Measurements from ENCODE around the gene STC2.
A peak's percentile ranks its signal among the peaks of the same experiment; 100 is the strongest.
"Not testable (repeated sequence)": the region's sequence is repeated elsewhere in the genome, so short reads cannot be mapped to it uniquely, and the experiment has no call there.

STC2 gene

DNA sequence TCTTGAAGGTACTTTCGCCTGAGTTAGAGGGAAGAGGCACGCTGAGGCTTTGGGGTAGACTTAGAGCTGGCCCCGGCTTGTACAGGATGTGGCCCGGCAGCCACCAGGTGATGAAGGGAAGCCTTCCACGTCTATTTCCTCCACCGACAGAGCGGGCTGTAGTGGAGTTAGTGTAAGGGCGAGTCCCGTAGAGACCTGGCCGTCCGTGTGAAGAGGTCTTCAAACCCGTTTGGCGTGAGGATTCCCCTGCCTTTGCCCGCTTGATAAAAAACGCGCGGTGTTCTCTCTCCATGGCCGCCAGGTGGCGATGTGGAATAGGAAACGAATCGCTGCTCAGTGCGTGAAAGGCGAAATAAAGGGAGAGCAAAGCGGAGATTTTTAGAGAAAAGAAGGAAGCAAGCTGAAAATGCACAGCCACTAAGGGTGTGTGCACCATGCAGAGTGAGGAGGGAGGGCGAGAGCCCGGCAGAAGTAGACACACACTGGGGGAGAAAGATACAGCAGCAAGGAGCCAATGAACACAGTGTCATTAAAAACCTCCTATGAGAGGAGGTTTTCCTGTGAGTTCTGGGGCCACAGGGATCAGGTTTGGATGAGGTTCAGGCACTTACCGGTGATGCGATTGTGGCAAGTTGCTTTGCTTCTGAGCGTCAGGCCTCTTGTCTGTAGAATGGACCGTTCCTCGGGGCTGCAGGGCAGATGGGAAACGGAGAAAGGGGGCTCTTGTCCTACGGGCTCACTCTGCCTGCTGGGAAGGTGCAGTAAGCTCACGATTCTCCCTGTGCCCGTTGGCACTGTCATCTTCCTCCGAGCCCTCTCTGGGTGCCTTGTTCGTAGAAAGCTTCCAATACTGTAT, 34.2 kb downstream of the STC2 start:
- DNase-seq: peak; percentile 76

DNA sequence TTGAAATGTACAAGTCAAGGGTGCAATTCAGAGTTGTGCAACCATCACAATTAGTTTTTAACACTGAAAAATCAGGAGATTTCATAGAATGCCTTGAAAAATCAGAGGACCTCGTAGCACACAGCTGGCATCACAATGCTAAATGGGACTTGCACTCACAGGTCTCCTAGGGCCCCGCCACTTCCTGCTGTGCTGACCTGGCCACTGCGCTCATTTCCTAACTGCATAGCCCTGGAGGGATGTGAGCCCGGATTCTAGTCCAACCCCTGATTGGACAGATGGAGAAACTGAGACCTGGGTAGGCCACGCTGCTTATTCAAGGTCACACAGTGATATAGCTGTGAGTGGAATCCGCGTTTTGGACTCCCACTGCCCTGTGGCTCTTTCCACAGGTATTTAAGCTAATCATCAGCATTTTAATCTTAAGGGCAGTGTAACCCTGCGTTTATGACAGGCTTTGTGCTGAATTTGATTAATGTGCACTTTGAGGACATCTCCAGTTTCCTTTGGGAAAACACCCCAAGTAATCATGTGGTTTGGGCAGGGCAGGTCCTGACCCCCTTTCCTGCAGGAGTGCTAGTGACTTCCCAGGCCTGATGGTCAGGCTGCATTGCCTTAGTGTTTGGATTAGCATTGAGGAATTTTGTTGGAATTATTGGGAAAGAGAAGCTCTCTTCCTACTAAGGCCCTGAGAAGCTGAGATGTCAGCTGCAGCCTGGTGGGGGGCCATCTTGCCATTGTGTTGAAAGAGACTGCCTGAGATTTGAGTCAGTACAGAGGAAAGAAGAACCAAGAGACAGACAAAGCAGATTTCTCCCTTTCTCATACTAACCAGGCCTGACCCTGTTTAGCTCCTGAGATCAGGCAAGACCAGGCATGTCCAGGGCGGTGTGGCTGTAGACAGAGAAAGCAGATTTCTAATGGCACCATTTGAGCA, 36.2 kb downstream of the STC2 start:
- DNase-seq: no peak

DNA sequence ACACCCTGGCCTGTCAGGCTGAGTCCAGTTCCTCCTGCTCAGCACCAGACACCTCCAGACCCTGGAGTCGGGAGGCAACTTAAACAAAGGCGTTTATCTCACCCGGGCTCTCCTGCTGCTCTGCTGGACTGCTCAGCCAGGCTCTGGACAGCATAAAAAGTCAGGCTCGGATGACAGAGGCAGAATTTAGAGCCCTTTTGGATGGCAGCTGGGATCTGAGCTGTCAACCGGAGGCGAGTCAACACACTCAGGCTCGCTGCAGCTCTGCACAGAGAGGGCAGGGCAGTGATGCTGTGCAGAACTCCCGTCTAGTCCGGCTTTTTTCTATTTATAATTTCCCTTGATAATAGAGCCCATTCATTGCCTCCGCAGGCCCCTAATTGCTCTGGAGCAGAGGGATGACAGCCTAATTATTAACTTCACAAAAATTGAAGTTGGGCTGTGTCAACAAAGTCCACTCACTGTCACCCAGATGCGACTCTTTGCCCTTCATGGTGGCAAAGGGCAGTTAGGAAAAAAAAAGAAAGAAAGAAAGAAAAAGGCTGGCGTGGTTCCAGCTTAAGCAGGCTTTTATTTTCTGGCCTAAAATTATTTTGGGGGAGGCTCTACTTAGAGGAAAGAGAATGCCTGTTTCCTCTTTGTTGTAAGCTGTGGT, 37.6 kb downstream of the STC2 start:
- DNase-seq: no peak

DNA sequence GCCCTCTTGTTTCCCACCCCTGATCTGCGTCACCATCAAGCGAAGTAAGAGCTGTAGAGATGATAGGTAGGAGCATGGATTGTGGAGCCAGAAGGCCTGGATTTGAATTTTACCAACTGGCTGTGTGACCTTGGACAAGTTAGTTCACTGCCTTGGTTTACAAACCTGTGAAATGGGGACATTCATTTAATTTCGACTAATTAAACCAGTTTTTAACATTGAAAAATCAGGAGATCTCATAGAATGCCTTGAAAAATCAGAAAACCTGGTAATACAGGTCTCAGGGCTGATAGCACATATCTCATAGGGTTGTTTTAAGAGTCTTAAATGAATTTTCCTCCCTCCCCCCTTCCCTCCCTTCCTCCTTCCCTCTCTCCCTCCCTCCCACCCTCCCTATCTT, 38.8 kb downstream of the STC2 start:
- DNase-seq: no peak

DNA sequence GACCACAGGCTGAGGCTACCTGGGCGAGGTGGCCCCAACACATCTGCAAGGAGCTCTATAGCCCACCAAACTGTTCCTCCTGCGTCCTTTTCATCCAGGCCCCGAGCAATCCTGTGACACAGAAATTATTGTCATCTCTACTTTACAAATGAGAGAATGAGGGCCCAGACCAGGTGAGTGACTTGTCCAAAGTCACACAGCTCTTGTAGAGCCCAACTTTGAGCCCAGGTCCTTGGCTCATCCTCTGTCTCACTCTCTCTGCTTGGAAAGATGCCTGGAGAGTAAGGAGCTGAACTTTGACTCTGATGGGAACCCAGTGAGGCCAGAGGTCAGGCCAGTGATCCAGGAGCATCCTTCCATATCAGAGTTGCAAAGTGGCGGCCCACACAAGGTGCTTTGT, 39.6 kb downstream of the STC2 start:
- no peak for DNase-seq

DNA sequence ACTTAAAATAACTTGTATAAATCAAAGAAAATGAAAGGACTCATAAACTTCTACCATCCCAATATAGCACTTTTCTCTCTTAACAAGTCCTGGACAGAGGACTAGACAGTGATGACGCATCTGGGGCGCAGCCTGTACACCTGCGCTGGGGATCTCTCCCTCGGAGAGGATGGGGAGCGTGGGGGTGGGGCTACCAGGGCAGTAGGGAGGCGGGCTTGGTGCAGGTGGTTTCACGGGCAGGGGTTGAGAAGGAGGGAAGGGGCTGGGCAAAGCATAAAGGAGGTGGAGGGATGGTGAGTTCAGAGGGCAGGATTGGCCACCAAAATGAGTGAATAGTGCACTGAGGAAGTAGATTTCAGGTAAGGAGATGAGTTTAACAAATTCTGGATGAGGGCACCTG, 41.1 kb downstream of the STC2 start:
- no peak for DNase-seq

DNA sequence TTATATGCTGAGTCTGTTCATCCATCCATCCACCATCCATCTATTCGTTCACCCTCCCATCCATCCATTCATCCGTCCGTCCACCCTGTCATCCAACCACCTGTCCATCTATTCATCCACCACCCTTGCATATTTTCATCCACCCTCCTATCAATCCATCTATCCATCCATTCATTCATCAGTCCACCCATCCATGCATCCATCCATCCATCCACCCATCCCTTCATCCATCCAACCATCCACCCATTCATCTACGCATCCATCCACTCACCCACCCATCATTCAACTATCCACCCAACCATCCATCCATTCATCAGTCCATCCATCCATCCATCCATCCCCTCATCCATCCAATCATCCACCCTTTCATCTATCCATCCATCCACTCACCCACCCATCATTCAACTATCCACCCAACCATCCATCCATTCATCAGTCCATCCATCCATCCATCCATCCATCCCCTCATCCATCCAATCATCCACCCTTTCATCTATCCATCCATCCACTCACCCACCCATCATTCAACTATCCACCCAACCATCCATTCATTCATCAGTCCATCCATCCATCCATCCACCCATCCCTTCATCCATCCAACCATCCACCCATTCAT, 43.8 kb downstream of the STC2 start:
- not testable (repeated sequence) for DNase-seq

DNA sequence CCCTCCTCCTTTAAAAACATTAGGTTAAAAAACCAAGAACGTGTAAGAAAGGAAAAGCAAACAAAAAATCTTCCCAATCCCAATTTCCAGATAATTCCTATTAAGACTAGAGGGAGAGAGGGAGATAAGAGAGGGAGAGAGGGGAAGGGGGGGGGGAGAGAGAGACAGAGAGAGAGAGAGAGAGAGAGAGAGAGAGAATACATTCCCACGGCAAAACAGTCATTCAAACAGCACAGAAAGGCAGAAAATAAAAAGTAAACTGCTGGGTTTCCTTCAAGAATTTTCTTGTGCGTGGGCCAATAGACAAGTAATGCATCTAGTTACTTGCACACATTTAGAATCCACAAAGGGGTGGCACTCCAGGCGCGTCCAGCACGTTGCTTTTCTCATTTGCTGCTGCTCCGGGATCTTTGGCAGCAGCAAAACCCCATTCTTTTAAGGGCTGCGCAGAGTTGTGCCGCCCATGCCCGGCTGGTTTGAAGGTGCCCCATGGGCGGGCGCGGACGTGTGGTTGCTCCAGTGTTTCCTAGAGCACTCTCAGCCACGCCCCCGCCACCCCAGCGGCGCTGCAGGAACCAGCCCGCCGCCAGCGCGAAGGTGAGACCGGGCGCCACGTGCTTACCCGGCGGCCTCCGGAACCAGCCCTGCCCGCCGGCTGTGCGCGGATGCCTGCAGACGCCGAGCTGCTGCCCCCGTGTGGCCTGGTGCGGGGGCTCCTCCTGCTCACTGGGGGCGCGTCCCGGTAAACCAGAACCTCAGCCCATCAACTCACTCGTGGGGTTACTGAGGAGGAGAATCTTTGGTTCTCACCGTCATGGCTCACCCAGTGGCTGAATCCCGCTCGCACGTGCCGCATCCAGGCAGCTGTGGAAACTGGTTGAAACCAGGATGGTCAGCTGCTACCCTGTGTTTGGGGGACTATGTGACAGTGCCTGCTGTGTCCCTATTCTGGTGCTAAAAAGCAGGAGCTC, 44.6 kb downstream of the STC2 start:
- peak; percentile 75 for DNase-seq

DNA sequence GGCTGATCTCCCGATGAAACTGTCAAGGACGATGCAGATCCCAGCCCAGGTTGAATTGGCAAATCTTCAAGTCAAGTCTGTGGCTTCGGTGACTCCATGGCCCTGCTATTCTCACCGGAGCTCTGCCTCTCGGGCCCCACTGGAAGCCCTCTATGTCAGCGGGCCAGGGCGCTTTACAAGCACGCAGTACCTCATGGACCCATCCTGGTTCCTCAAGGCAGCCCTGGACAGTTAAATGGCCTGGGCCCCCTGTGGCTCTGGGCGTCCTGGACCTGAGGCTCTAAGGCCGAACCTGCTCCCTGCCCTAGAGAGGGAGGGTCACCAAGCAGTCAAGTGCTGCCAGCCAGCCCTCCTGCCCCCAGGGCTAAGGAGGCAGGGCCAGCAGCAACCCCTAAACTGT, 45.3 kb downstream of the STC2 start:
- DNase-seq: no peak

DNA sequence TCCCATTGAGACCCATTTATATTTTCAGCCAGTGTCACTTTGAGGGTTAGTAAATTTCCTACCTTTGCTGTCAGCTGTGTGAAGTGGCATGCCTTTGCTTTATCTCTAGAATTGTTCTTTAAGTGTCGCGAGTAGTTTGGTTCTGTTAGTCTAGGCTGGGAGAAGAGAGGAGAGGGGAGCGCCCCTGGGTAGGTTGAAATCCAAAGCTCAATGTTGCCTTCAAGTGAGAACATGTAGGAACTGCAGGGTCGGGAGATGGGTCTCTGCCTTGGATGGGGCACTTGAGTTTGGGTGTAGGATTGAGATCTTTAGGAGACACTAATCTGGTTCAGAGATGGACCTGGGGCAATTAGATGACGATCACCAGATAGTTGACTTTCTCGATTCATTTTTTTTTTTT, 46.3 kb downstream of the STC2 start:
- DNase-seq: peak; percentile 17

DNA sequence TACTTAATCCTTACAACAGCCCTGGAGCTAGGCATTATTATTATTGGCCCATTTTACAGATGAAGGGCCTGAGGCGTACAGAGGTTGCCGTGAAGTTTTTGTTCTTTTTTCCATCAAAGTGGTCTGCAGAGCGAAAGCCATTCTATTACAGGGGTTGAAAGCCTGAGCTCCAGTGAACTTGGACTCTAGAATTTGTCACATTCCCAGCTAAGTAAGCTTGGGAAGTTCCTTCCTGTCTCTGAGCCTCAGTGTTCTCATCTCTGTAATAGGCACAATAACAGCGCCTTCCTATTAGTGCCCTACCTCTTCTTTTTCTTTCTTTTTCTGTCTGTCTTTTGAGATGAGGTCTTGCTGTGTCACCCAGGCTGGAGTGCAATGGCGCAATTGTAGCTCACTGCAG, 49.0 kb downstream of the STC2 start:
- no peak for DNase-seq

DNA sequence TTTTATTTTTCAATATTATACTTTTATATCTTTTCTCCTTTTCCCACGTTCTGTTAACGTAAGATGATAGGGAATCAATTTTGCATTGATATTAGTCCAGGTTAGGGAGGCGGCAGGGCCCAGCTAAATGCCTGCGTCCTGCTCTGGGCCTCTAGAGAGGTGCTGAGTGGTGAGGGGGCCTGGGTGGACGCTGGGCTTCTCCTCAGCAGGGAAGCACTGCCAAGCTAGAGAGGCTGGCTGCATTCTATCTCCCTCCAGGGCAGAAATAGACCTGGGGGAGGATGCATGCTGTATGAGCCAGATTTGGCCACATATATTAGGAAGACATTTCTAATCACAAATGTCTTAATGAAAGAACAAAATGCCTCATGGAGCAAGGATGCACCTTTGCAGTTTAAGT, 49.6 kb downstream of the STC2 start:
- no peak for DNase-seq

DNA sequence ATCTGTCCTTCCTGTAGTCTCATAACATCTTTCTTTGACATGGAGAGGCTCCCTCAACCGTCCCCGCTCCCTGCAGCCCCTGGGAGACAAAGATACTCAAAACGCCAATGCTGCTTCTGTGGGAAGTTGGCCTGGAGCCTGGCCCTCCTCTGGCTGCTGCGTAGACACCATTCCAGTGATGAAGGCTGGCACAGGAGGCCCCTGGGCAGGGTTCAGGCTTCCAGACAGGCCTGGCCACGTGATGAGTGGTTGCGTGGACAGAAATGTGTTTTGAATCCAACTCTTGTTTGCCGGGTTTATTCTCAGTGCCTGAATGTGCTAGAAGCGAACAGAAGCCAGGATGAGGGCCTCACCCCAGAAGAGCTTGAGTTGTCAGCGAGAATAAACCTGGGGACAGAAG, 50.0 kb downstream of the STC2 start:
- no peak for DNase-seq

DNA sequence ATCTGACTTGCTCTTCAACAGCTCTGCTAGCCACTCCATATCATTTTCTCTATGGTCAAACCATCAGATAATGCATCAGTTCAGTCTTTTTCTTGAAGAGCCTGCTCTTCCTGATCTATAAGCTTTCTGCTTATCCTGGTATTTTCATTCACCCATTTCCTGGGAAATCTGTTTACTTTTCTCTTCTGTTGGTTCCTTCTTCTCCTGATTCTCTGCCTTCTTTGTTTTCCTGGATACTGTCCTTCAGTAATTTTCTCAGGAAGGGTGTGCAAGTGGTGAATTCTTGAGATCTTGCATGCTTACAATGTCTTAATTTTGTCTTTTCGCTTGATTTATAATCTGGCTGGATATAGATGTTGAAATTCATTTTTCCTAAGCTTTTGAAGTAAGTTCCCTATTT, 53.4 kb downstream of the STC2 start:
- no peak for DNase-seq

DNA sequence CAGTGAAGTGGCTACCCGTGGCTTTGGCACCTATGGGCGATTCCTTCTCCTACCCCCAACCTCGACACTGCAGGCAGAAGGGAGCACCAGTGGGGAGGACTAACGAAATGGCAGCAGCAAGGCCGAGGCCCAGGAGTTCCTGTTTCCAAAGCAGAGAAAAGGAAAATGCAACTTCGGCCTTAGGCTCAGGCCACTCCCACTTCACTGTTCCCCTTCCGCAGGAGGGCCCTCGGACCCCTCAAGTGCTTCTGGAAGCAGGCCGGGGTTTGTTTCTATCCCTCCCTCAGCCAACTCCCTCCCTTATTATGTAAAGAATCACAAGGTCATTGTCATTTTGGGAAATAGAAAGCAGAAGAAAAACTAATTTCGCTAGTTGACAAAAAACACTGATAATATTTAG, 56.8 kb downstream of the STC2 start:
- no peak for DNase-seq

DNA sequence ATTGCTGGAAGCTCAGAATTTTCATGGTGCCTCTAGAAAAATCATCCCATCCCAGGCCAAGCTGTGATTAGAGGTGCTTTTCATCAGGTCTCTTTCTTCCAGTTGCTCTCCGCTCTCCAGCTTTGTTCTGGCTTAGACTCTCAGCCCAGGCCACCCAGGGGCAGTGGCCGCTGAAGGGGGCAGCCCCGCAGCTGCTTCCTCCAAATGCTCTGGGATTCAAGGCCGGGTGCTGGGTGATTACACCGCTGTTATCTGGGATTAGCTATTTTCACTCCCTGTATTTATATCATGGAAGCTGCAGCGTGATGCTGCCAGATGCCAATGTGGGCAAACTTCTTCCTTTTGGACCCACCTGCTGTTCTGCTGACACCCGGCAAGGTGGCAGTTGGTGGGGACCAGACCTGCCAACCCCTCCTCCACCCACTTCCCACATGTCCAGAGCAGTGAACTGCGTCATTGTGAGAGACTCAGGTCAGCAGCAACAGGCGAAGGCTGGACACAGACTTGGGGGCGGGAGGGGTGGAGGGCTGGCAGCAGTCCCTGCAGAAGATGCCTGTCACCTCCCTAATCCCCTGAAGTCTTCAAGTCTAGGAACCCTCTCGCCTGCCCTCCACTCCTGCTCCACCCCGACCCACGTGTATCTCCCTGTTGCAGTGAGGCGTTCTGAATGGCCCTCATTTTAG, 59.3 kb downstream of the STC2 start:
- peak; percentile 12 for DNase-seq

DNA sequence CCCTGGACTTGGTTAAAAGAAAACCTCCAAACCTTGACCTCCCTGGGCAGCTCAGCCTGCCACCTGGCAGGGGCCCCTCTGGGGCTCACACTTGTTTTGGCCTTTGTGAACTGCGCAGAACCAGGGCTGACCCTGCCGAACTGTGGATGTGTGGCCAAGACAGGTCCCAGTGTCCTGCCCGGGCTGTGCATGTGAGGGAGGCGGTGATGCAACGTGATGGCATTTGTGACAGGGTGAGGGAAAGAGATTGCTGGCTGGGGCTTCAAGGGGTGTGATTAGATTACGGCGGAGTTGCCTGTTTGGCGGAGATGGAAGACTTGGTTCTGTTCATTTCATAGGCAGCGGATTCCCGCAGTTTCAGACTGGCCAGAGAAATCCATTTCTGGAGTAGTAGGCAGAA, 62.8 kb downstream of the STC2 start:
- no peak for DNase-seq

All from NCI-H82 (cell line).